Suprapubic skin (tissue), 4 donors: ENCODE results near the gene RAB36. TPM values are rescaled to one million over a fixed set of nuclear protein-coding genes. Genes with fewer than 3 reads are reported as not detected.

ENCODE experiments used
- DNase-seq, 2 donors: peaks; one replicate each; pipeline ENCODE4 v3.0.0-alpha.2; 2019; ENCODE audit warnings: low spot score in 2 of 2
- H3K27ac ChIP-seq: fragments of 200-600 bp; sonication (generic); one replicate; pipeline ENCODE4 v1.5.1; 2019
- H3K27me3 ChIP-seq: fragments of 200-600 bp; sonication (generic); one replicate; pipeline ENCODE4 v1.5.1; 2019
- H3K36me3 ChIP-seq: fragments of 200-600 bp; sonication (generic); one replicate; pipeline ENCODE4 v1.5.1; 2019
- H3K4me1 ChIP-seq: fragments of 200-600 bp; sonication (generic); one replicate; pipeline ENCODE4 v1.5.1; 2019
- H3K4me3 ChIP-seq: fragments of 200-600 bp; sonication (generic); one replicate; pipeline ENCODE4 v1.5.1; 2019; ENCODE audit warnings: mild to moderate bottlenecking
- H3K9me3 ChIP-seq: fragments of 200-600 bp; sonication (generic); one replicate; pipeline ENCODE4 v1.5.1; 2019
- CTCF ChIP-seq, 2 donors: fragments of 200-600 bp in 1 of 2; fragments of 450-650 bp in 1 of 2; sonication (generic) in 1 of 2; IDR thresholded peaks; one replicate each; pipeline ENCODE4 v1.5.1; 2016 to 2019; ENCODE audit warnings: antibody characterized with exemption in 2 of 2, mild to moderate bottlenecking in 1 of 2, moderate library complexity in 1 of 2
- EP300 ChIP-seq: sonication (generic); formaldehyde crosslinking; IDR thresholded peaks from one replicate; pipeline ENCODE4 v1.6.1; 2017; ENCODE audit warnings: antibody characterized with exemption
- POLR2A ChIP-seq, 2 donors: fragments of 450-650 bp; IDR thresholded peaks; one replicate each; pipeline ENCODE4 v1.6.1; 2017; ENCODE audit warnings: antibody characterized with exemption in 2 of 2, mild to moderate bottlenecking in 2 of 2, moderate library complexity in 2 of 2
- POLR2AphosphoS5 ChIP-seq, 3 donors: sonication (generic); formaldehyde crosslinking; IDR thresholded peaks; one replicate each; pipeline ENCODE4 v1.6.1; 2017; ENCODE audit warnings: antibody characterized with exemption in 3 of 3
- WGBS: methylation state at CpG from one replicate; pipeline ENCODE4 v1.1.5; 2018; 5-methylcytosine and 5-hydroxymethylcytosine counted together
- total RNA-seq, 4 donors: library from RNA; depleted of rRNA; stranded (reverse); fragments of >200 nt; gene quantifications; one replicate each; pipeline ENCODE4 v1.1.0, GENCODE V29; 2016

The RAB36 gene
- total RNA-seq, 4 donors from 2014 or later, result 1.7 to 3.1 (median 2.9) TPM

- Histone ChIP-seq H3K4me3 (no peak overlapping the region), H3K4me1 (peaks cover 4% of the 10 kb centered on the region), H3K36me3 (no peaks in the 10 kb centered on the region), H3K27ac (no peak overlapping the region), H3K9me3 (no peaks in the 10 kb centered on the region), H3K27me3 (no peaks in the 10 kb centered on the region)
- WGBS, result 79% methylated on average over 2 of the region's 9 CpGs
- DNase-seq, result no peak
- no peak for TF ChIP-seq POLR2A (IDR thresholded peaks at IDR 0.05)
- TF ChIP-seq EP300, result no peak
- no peak for TF ChIP-seq POLR2AphosphoS5 (IDR thresholded peaks at IDR 0.05)
Measured at GRCh38 chr22:23155831-23156230, 10.6 kb downstream of the RAB36 start.

- TF ChIP-seq EP300 (no peak), CTCF (IDR thresholded peaks at IDR 0.05) (no peak), POLR2A (IDR thresholded peaks at IDR 0.05) (no peak), POLR2AphosphoS5 (IDR thresholded peaks at IDR 0.05) (no peak)
- H3K9me3 ChIP-seq, result no peaks in the 10 kb centered on the region
- no peaks in the 10 kb centered on the region for H3K27me3 ChIP-seq
- H3K27ac ChIP-seq, result no peak overlapping the region
- 63% methylated on average over 8 of the region's 8 CpGs for WGBS
- H3K36me3 ChIP-seq, result no peaks in the 10 kb centered on the region
- DNase-seq, result no peak
- H3K4me1 ChIP-seq, result peaks cover 4% of the 10 kb centered on the region
- no peak overlapping the region for H3K4me3 ChIP-seq
Measured at GRCh38 chr22:23156286-23156685, 11.0 kb downstream of the RAB36 start.

GRCh38 chr22:23157560-23158515 lies 12.6 kb downstream of the RAB36 start:
- no peaks in the 10 kb centered on the region for H3K27me3 ChIP-seq
- H3K27ac ChIP-seq, result no peak overlapping the region
- no peak overlapping the region for H3K4me3 ChIP-seq
- 92% methylated on average over 13 of the region's 22 CpGs for WGBS
- no peak for DNase-seq
- no peaks in the 10 kb centered on the region for H3K9me3 ChIP-seq
- TF ChIP-seq POLR2AphosphoS5 (IDR thresholded peaks at IDR 0.05), result no peak
- no peak for TF ChIP-seq EP300
- peaks cover 4% of the 10 kb centered on the region for H3K4me1 ChIP-seq
- peaks cover 4% of the 10 kb centered on the region for H3K36me3 ChIP-seq

- WGBS, result 82% methylated on average over 2 of the region's 14 CpGs
- no peaks in the 10 kb centered on the region for H3K27me3 ChIP-seq
Measured at GRCh38 chr22:23158516-23159290, 13.4 kb downstream of the RAB36 start.

GRCh38 chr22:23159291-23159630 lies 14.0 kb downstream of the RAB36 start:
- peaks cover 4% of the 10 kb centered on the region for H3K36me3 ChIP-seq
- DNase-seq, result no peak
- H3K9me3 ChIP-seq, result no peaks in the 10 kb centered on the region
- peaks cover 2% of the 10 kb centered on the region for H3K4me1 ChIP-seq
- no peak for TF ChIP-seq POLR2A (IDR thresholded peaks at IDR 0.05)
- no peak for TF ChIP-seq POLR2AphosphoS5 (IDR thresholded peaks at IDR 0.05)
- TF ChIP-seq EP300, result no peak
- TF ChIP-seq CTCF (IDR thresholded peaks at IDR 0.05), result no peak
- no CpG with 5 or more reads among the region's 6 CpGs for whole genome bisulfite sequencing
- H3K27me3 ChIP-seq, result no peaks in the 10 kb centered on the region
- H3K4me3 ChIP-seq, result no peak overlapping the region
- H3K27ac ChIP-seq, result no peak overlapping the region

More at GRCh38 chr22:23158516-23159290, 13.4 kb downstream of the RAB36 start:
- no peak for DNase-seq
- H3K36me3 ChIP-seq, result peaks cover 4% of the 10 kb centered on the region
- no peak for TF ChIP-seq POLR2A (IDR thresholded peaks at IDR 0.05)
- no peak for TF ChIP-seq POLR2AphosphoS5 (IDR thresholded peaks at IDR 0.05)
- no peak for TF ChIP-seq EP300
- TF ChIP-seq CTCF (IDR thresholded peaks at IDR 0.05), result no peak
- H3K4me3 ChIP-seq, result no peak overlapping the region
- H3K27ac ChIP-seq, result no peak overlapping the region
- H3K9me3 ChIP-seq, result no peaks in the 10 kb centered on the region
- no peaks in the 10 kb centered on the region for H3K4me1 ChIP-seq

GRCh38 chr22:23161029-23161428 lies 15.8 kb downstream of the RAB36 start:
- H3K36me3 ChIP-seq, result peaks cover 4% of the 10 kb centered on the region
- no peak overlapping the region for H3K27ac ChIP-seq
- 83% methylated on average over 2 of the region's 4 CpGs for WGBS
- no peaks in the 10 kb centered on the region for H3K9me3 ChIP-seq
- DNase-seq, result no peak
- peaks cover 2% of the 10 kb centered on the region for H3K4me1 ChIP-seq
- H3K27me3 ChIP-seq, result no peaks in the 10 kb centered on the region
- H3K4me3 ChIP-seq, result no peak overlapping the region
- TF ChIP-seq POLR2AphosphoS5 (IDR thresholded peaks at IDR 0.05), result no peak
- TF ChIP-seq CTCF (IDR thresholded peaks at IDR 0.05), result no peak
- no peak for TF ChIP-seq POLR2A (IDR thresholded peaks at IDR 0.05)
- no peak for TF ChIP-seq EP300
